ENCODE results near the gene ARID3B. TPM values are rescaled to one million over a fixed set of nuclear protein-coding genes. Genes with fewer than 3 reads are reported as not detected.
A peak's percentile ranks its signal among the peaks of the same experiment; 100 is the strongest.

Gene ARID3B
- total RNA-seq, 1 experiment from 2014 or later, result 19.0 TPM

- no peaks in the 10 kb centered on the region for H3K79me2 ChIP-seq (ENCODE audit: low read length)
- no peak for ATAC-seq
- no peak overlapping the region for H3K4me3 ChIP-seq (ENCODE audit: low read length)
- intact Hi-C loops (cut with micrococcal nuclease), result no loop called here
- H3F3A ChIP-seq (ENCODE audit: low read length, unreplicated experiment), result peaks cover 16% of the 10 kb centered on the region
- peak overlapping the region; percentile 98 for H3K27ac ChIP-seq (ENCODE audit: low read length)
- peak overlapping the region; percentile 77; the same call in 1 of the 2 replicates for H3K9ac ChIP-seq (ENCODE audit: low read length)
- CTCF ChIA-PET, result no interaction called here
- H2AFZ ChIP-seq (ENCODE audit: low read length), result no peak overlapping the region
- H3K27me3 ChIP-seq (ENCODE audit: low read length), result no peaks in the 10 kb centered on the region
- DNase-seq, result no peak
- no peaks in the 10 kb centered on the region for H4K20me1 ChIP-seq (ENCODE audit: low read length)
- no peaks in the 10 kb centered on the region for H3K9me2 ChIP-seq (replicated peaks; ENCODE audit: low read length)
- TF ChIP-seq EZH2 (IDR thresholded peaks at IDR 0.05; ENCODE audit: low read length, unreplicated experiment) (no peak), CTCF (conservative IDR thresholded peaks at IDR 0.05; ENCODE audit: low read depth, low read length) (no peak), EZH2phosphoT487 (IDR thresholded peaks at IDR 0.05; ENCODE audit: borderline replicate concordance, low read length) (no peak)
- no peak overlapping the region for H3K4me2 ChIP-seq (ENCODE audit: low read length)
- H3K4me1 ChIP-seq (ENCODE audit: insufficient read depth, low read length), result peaks cover 59% of the 10 kb centered on the region
- H3K36me3 ChIP-seq (ENCODE audit: low read depth, low read length), result no peaks in the 10 kb centered on the region
- H3K9me3 ChIP-seq (ENCODE audit: low read length), result no peaks in the 10 kb centered on the region
- POLR2A ChIA-PET (ENCODE audit: unreplicated experiment), result no interaction called here
- no TSS peak for BruUV-seq (replicated peaks)
Measured at GRCh38 chr15:74528876-74529275, 12.1 kb upstream of the ARID3B start.

GRCh38 chr15:74529921-74530320 is 11.1 kb upstream of the ARID3B start:
- Histone ChIP-seq H3K79me2 (ENCODE audit: low read length) (no peaks in the 10 kb centered on the region), H3K4me3 (ENCODE audit: low read length) (no peak overlapping the region), H4K20me1 (ENCODE audit: low read length) (no peaks in the 10 kb centered on the region), H3K9ac (ENCODE audit: low read length) (peak overlapping the region; percentile 77), H3K9me3 (ENCODE audit: low read length) (no peaks in the 10 kb centered on the region), H3K36me3 (ENCODE audit: low read depth, low read length) (no peaks in the 10 kb centered on the region), H3K4me1 (ENCODE audit: insufficient read depth, low read length) (peaks cover 53% of the 10 kb centered on the region), H3K9me2 (replicated peaks; ENCODE audit: low read length) (no peaks in the 10 kb centered on the region), H3K4me2 (ENCODE audit: low read length) (peak overlapping the region; percentile 76), H3F3A (ENCODE audit: low read length, unreplicated experiment) (peaks cover 16% of the 10 kb centered on the region), H3K27me3 (ENCODE audit: low read length) (no peaks in the 10 kb centered on the region), H3K27ac (ENCODE audit: low read length) (peak overlapping the region; percentile 98), H2AFZ (ENCODE audit: low read length) (no peak overlapping the region)
- BruUV-seq (replicated peaks), result no TSS peak
- DNase-seq, result peak; percentile 57
- 0 out of 2 replicates have a peak, but pooled peaks have one; percentile 2 for ATAC-seq
- intact Hi-C loops (cut with micrococcal nuclease), result no loop called here
- CTCF ChIA-PET, result no interaction called here
- TF ChIP-seq EZH2phosphoT487 (IDR thresholded peaks at IDR 0.05; ENCODE audit: borderline replicate concordance, low read length), result no peak
- no peak for TF ChIP-seq CTCF (conservative IDR thresholded peaks at IDR 0.05; ENCODE audit: low read depth, low read length)
- TF ChIP-seq EZH2 (IDR thresholded peaks at IDR 0.05; ENCODE audit: low read length, unreplicated experiment), result no peak
- POLR2A ChIA-PET (ENCODE audit: unreplicated experiment), result interaction anchor here (0.6 kb wide), 1 partner anchor 29 kb away, joined by 3 read pairs; no protein-coding TSS in a partner anchor

GRCh38 chr15:74530771-74531143 is 10.3 kb upstream of the ARID3B start:
- H2AFZ ChIP-seq (ENCODE audit: low read length), result no peak overlapping the region
- peaks cover 54% of the 10 kb centered on the region for H3K4me1 ChIP-seq (ENCODE audit: insufficient read depth, low read length)
- no peaks in the 10 kb centered on the region for H3K9me3 ChIP-seq (ENCODE audit: low read length)
- peak overlapping the region; percentile 77 for H3K9ac ChIP-seq (ENCODE audit: low read length)
- H3F3A ChIP-seq (ENCODE audit: low read length, unreplicated experiment), result peaks cover 11% of the 10 kb centered on the region
- H3K4me3 ChIP-seq (ENCODE audit: low read length), result peak overlapping the region; percentile 24; the same call in 1 of the 2 replicates
- intact Hi-C loops (cut with micrococcal nuclease), result no loop called here
- BruUV-seq (replicated peaks), result TSS peak; percentile 93
- H3K36me3 ChIP-seq (ENCODE audit: low read depth, low read length), result no peaks in the 10 kb centered on the region
- no peaks in the 10 kb centered on the region for H3K9me2 ChIP-seq (replicated peaks; ENCODE audit: low read length)
- H3K27ac ChIP-seq (ENCODE audit: low read length), result peak overlapping the region; percentile 98
- ATAC-seq (peak; percentile 6), DNase-seq (no peak)
- H4K20me1 ChIP-seq (ENCODE audit: low read length), result no peaks in the 10 kb centered on the region
- no peak for TF ChIP-seq CTCF (conservative IDR thresholded peaks at IDR 0.05; ENCODE audit: low read depth, low read length)
- TF ChIP-seq EZH2 (IDR thresholded peaks at IDR 0.05; ENCODE audit: low read length, unreplicated experiment), result no peak
- TF ChIP-seq EZH2phosphoT487 (IDR thresholded peaks at IDR 0.05; ENCODE audit: borderline replicate concordance, low read length), result no peak
- peak overlapping the region; percentile 76 for H3K4me2 ChIP-seq (ENCODE audit: low read length)
- no peaks in the 10 kb centered on the region for H3K79me2 ChIP-seq (ENCODE audit: low read length)
- POLR2A ChIA-PET (ENCODE audit: unreplicated experiment), result no interaction called here
- H3K27me3 ChIP-seq (ENCODE audit: low read length), result no peaks in the 10 kb centered on the region
- CTCF ChIA-PET, result no interaction called here
